ENCODE results near the gene NSUN3.
A peak's percentile ranks its signal among the peaks of the same experiment; 100 is the strongest.
"Not testable (repeated sequence)": the region's sequence is repeated elsewhere in the genome, so short reads cannot be mapped to it uniquely, and the experiment has no call there.

NSUN3 gene
- total RNA-seq: 31.3 reads per million, percentile 57 among the genes with 10 or more reads in this experiment

- peak; percentile 79 for DNase-seq
Observed at GRCh38 chr3:94062513-94063404, at the start of gene NSUN3, which contains the start of gene DHFR2. Gene NSUN3, plus strand, starts transcription at chr3:94063061. Its CDS starts 66 bp downstream, at chr3:94063127. Gene DHFR2, minus strand, starts transcription at chr3:94062916. Its CDS starts 1,405 bp downstream, at chr3:94061511.

GRCh38 chr3:94015025-94015424 is 47.8 kb upstream of the NSUN3 start:
- DNase-seq: no peak

- no peak for DNase-seq
Observed at GRCh38 chr3:94019659-94020058, 43.2 kb upstream of the NSUN3 start.

GRCh38 chr3:94020293-94020692 is 42.6 kb upstream of the NSUN3 start:
- DNase-seq: no peak

- no peak for DNase-seq
Observed at GRCh38 chr3:94024385-94024784, 38.5 kb upstream of the NSUN3 start.

GRCh38 chr3:94026623-94027022 is 36.2 kb upstream of the NSUN3 start:
- DNase-seq: no peak

GRCh38 chr3:94028093-94028837 is 34.6 kb upstream of the NSUN3 start, which contains the start of gene STX19:
Gene STX19, minus strand, starts transcription at chr3:94028597. Its CDS starts 13,328 bp downstream, at chr3:94015269.
- no peak for DNase-seq

GRCh38 chr3:94036909-94037507 is 25.9 kb upstream of the NSUN3 start:
- DNase-seq: no peak

GRCh38 chr3:94043285-94043684 is 19.6 kb upstream of the NSUN3 start:
- no peak for DNase-seq

GRCh38 chr3:94044100-94044936 is 18.5 kb upstream of the NSUN3 start:
- not testable (repeated sequence) for DNase-seq

- no peak for DNase-seq
Observed at GRCh38 chr3:94046533-94046932, 16.3 kb upstream of the NSUN3 start.

GRCh38 chr3:94049267-94049666 is 13.6 kb upstream of the NSUN3 start:
- no peak for DNase-seq

- DNase-seq: no peak
Observed at GRCh38 chr3:94050546-94050945, 12.3 kb upstream of the NSUN3 start.

- DNase-seq: no peak
Observed at GRCh38 chr3:94061297-94061696, 1.6 kb upstream of the NSUN3 start.

- DNase-seq: no peak
Observed at GRCh38 chr3:94063496-94064119, 747 bp downstream of the NSUN3 start.

- no peak for DNase-seq
Observed at GRCh38 chr3:94064243-94064860, 1.5 kb downstream of the NSUN3 start.

GRCh38 chr3:94065122-94065521 is 2.3 kb downstream of the NSUN3 start:
- no peak for DNase-seq

GRCh38 chr3:94065819-94066480 is 3.1 kb downstream of the NSUN3 start:
- DNase-seq: no peak

GRCh38 chr3:94066506-94067500 is 3.9 kb downstream of the NSUN3 start:
- no peak for DNase-seq
